ENCODE data around the gene SMPD3. TPM values are rescaled to one million over a fixed set of nuclear protein-coding genes. Genes with fewer than 3 reads are reported as not detected.
A peak's percentile ranks its signal among the peaks of the same experiment; 100 is the strongest.

The SMPD3 gene
- total and polyA plus RNA-seq, 2 of the 8 experiments (the other 6 are each of a cell fraction or from before 2014, with no cell fraction given), result 0.39 to 1.3 TPM

GRCh38 chr16:68345958-68346635, 102.2 kb downstream of the SMPD3 start:
- Histone ChIP-seq H3K27ac (ENCODE audit: low read depth, low read length) (no peak overlapping the region), H3K79me1 (ENCODE audit: low read depth, low read length) (peaks cover 2% of the 10 kb centered on the region; the same call in 1 of the 2 replicates), H2BK15ac (ENCODE audit: low read length) (no peak overlapping the region), H3K4ac (replicated peaks; ENCODE audit: insufficient read length, low read depth, low read length) (no peak overlapping the region), H3K56ac (replicated peaks; ENCODE audit: insufficient read length, low read depth, low read length) (no peak overlapping the region), H2BK12ac (ENCODE audit: low read depth, low read length) (no peak overlapping the region), H4K91ac (replicated peaks; ENCODE audit: insufficient read length, low read length) (no peak overlapping the region), H3K9me3 (ENCODE audit: insufficient read depth in 2 of 2, low read depth in 1 of 2, low read length in 1 of 2) (no peaks in the 10 kb centered on the region), H2BK5ac (ENCODE audit: low read depth, low read length) (no peak overlapping the region), H3K4me1 (replicated peaks in 1 of 4; ENCODE audit: control insufficient read depth in 3 of 4, insufficient read depth in 4 of 4, low read length in 3 of 4) (no peaks in the 10 kb centered on the region), H3K4me2 (ENCODE audit: insufficient read depth in 1 of 2, low read depth in 2 of 2, low read length in 2 of 2) (no peak overlapping the region), H4K20me1 (replicated peaks in 1 of 2; ENCODE audit: control insufficient read depth in 1 of 2, insufficient read depth in 2 of 2, low read length in 2 of 2) (peaks cover 0 to 2% of the 10 kb centered on the region in 2 experiments), H4K5ac (ENCODE audit: insufficient read length, low read depth, low read length) (no peak overlapping the region), H2AFZ (ENCODE audit: low read length) (no peak overlapping the region), H3K23me2 (ENCODE audit: low read depth, low read length) (no peaks in the 10 kb centered on the region; the same call in 1 of the 2 replicates), H3K23ac (ENCODE audit: insufficient read length) (no peak overlapping the region), H3K4me3 (ENCODE audit: extremely low read depth in 1 of 4, insufficient read depth in 2 of 4, low read depth in 3 of 4, low read length in 4 of 4) (no peak overlapping the region), H3K79me2 (ENCODE audit: control insufficient read depth in 1 of 2, insufficient read depth in 2 of 2, low read length in 2 of 2) (no peaks in the 10 kb centered on the region), H3K27me3 (replicated peaks in 1 of 4; ENCODE audit: control insufficient read depth in 3 of 4, extremely low read depth in 1 of 4, insufficient read depth in 3 of 4, low read length in 3 of 4) (no peaks in the 10 kb centered on the region; a peak in 1 of 7 replicates), H3K9ac (replicated peaks in 1 of 4; ENCODE audit: extremely low read depth in 1 of 4, low read depth in 3 of 4, low read length in 3 of 4) (no peak overlapping the region), H2BK120ac (replicated peaks; ENCODE audit: low read depth, low read length) (no peak overlapping the region), H3K18ac (ENCODE audit: extremely low read depth, low read length) (no peak overlapping the region), H2BK20ac (ENCODE audit: low read length) (no peak overlapping the region), H2AK5ac (ENCODE audit: low read depth, low read length) (no peak overlapping the region), H4K8ac (ENCODE audit: extremely low read depth, insufficient read depth, low read length) (no peak overlapping the region), H3K36me3 (ENCODE audit: control insufficient read depth in 2 of 4, insufficient read depth in 4 of 4, low read length in 3 of 4) (peaks cover 4 to 36% (median 15%) of the 10 kb centered on the region in 4 experiments; a peak in 6 of 8 replicates), H3K14ac (ENCODE audit: insufficient read length) (no peak overlapping the region)
- WGBS, 2 experiments (ENCODE audit: extremely low coverage in 1 of 2, insufficient coverage in 1 of 2, insufficient read length in 1 of 2, insufficient replicate concordance in 2 of 2, low coverage in 1 of 2, low lambda C conversion rate in 2 of 2, missing lambda C conversion rate in 1 of 2), result 92% methylated on average over 16 of the region's 16 CpGs; no CpG with 5 or more reads in 1 of the 2 experiments
- 0 out of 4 replicates have a peak, but pooled peaks of 1 of the 2 experiments have one; percentile 10 for TF ChIP-seq RAD21 (IDR thresholded peaks at IDR 0.05 in 1 of 2, conservative IDR thresholded peaks at IDR 0.05 in 1 of 2; ENCODE audit: low read depth in 2 of 2, low read length in 2 of 2)
- TF ChIP-seq RBBP5 (IDR thresholded peaks at IDR 0.05; ENCODE audit: borderline replicate concordance, low read depth, low read length), result no peak
- peak in 1 of 3 experiments; percentile 11; a peak in 1 of 4 replicates for TF ChIP-seq CTCF (IDR thresholded peaks at IDR 0.05; ENCODE audit: control extremely low read depth in 1 of 3, insufficient read depth in 1 of 3, low read depth in 1 of 3, low read length in 3 of 3)
- DNase-seq (ENCODE audit: low read depth in 1 of 2, low spot score in 2 of 2), result no peak
- FAIRE-seq, result no peak
- ChIA-PET POLR2A (ENCODE audit: partially characterized antibody) (interaction anchor here (0.9 to 1.2 kb wide), 2 partner anchors 10 to 15 kb away, joined by 3 read pairs; no protein-coding TSS in a partner anchor), CTCF (ENCODE audit: partially characterized antibody) (interaction anchor here (1.2 to 2.2 kb wide), 3 partner anchors 10 to 35 kb away, joined by 3 to 5 read pairs (median 5); no protein-coding TSS in a partner anchor)
